H1 (cell line): ENCODE measurements around the gene NKAIN4. TPM values are rescaled to one million over a fixed set of nuclear protein-coding genes. Genes with fewer than 3 reads are reported as not detected.

Source experiments
- CTCF ChIA-PET: fragments of 300-600 bp; sonication (Branson Sonifier 250); formaldehyde crosslinking; loops from one replicate; lab custom pipeline; 2021; ENCODE audit not compliant: partially characterized antibody; lab: Charles Lee
- POLR2A ChIA-PET: fragments of 300-600 bp; sonication (Branson Sonifier 250); formaldehyde crosslinking; loops from one replicate; lab custom pipeline; 2021; ENCODE audit warnings: inconsistent platforms; ENCODE audit not compliant: partially characterized antibody; lab: Charles Lee
- DNase-seq, 2 experiments: peaks; one replicate each; pipeline versions ENCODE4 v3.0.0 to v3.0.0-alpha.2; 2010 to 2022; ENCODE audit warnings: low spot score in 2 of 2, low read depth in 1 of 2, mixed read lengths in 1 of 2
- FAIRE-seq: peaks from 2 replicates; lab custom pipeline; 2011; peaks lifted over from hg19 to GRCh38; lab: Jason Lieb, UNC
- H2AFZ ChIP-seq: 2 replicates; pipeline ENCODE4 v1.8.1; 2012; ENCODE audit warnings: low read length, inconsistent platforms
- H2AK5ac ChIP-seq: 2 replicates; pipeline ENCODE4 v1.6.1; 2013; ENCODE audit warnings: low read depth, low read length
- H2BK120ac ChIP-seq: replicated peaks from 2 replicates; pipeline ENCODE3; 2013; ENCODE audit warnings: low read depth, low read length, inconsistent platforms
- H2BK12ac ChIP-seq: 2 replicates; pipeline ENCODE4 v1.6.1; 2013; ENCODE audit warnings: low read depth, low read length
- H2BK15ac ChIP-seq: 2 replicates; pipeline ENCODE4 v1.6.1; 2013; ENCODE audit warnings: low read length
- H2BK20ac ChIP-seq: 2 replicates; pipeline ENCODE4 v1.6.1; 2013; ENCODE audit warnings: low read length
- H2BK5ac ChIP-seq: 2 replicates; pipeline ENCODE4 v1.6.1; 2013; ENCODE audit warnings: low read depth, low read length
- H3K14ac ChIP-seq: 2 replicates; pipeline ENCODE4 v1.6.1; 2013; ENCODE audit warnings: inconsistent platforms; ENCODE audit not compliant: insufficient read length
- H3K18ac ChIP-seq: 2 replicates; pipeline ENCODE4 v1.6.1; 2013; ENCODE audit warnings: low read length; ENCODE audit errors: extremely low read depth
- H3K23ac ChIP-seq: 2 replicates; pipeline ENCODE4 v1.6.1; 2013; ENCODE audit warnings: inconsistent platforms; ENCODE audit not compliant: insufficient read length
- H3K23me2 ChIP-seq: 2 replicates; pipeline ENCODE4 v1.6.1; 2013; ENCODE audit warnings: low read depth, low read length
- H3K27ac ChIP-seq: 2 replicates; pipeline ENCODE4 v1.6.1; 2011; ENCODE audit warnings: low read depth, low read length, inconsistent platforms
- H3K27me3 ChIP-seq, 4 experiments: replicated peaks in 1 of 4; 1 replicate in 1 of 4; 2 replicates in 3 of 4; pipeline versions ENCODE4 v1.6.1 to v1.8.1; 2011 to 2013; ENCODE audit warnings: low read length in 3 of 4, mild to moderate bottlenecking in 3 of 4, inconsistent platforms in 2 of 4, mixed read lengths in 2 of 4, moderate library complexity in 1 of 4; ENCODE audit not compliant: control insufficient read depth in 3 of 4, insufficient read depth in 3 of 4; ENCODE audit errors: extremely low read depth in 1 of 4
- H3K36me3 ChIP-seq, 4 experiments: 2 replicates each; pipeline versions ENCODE4 v1.6.1 to v1.8.1; 2011 to 2013; ENCODE audit warnings: mild to moderate bottlenecking in 4 of 4, low read length in 3 of 4, moderate library complexity in 2 of 4, control low read depth in 1 of 4, inconsistent platforms in 1 of 4; ENCODE audit not compliant: insufficient read depth in 4 of 4, control insufficient read depth in 2 of 4
- H3K4ac ChIP-seq: replicated peaks from 2 replicates; pipeline ENCODE3; 2013; ENCODE audit warnings: low read length, low read depth, mixed read lengths, inconsistent platforms; ENCODE audit not compliant: insufficient read length
- H3K4me1 ChIP-seq, 4 experiments: replicated peaks in 1 of 4; 1 replicate in 1 of 4; 2 replicates in 3 of 4; pipeline versions ENCODE4 v1.6.1 to v1.8.1; 2011 to 2013; ENCODE audit warnings: low read length in 3 of 4, inconsistent platforms in 2 of 4, mixed read lengths in 1 of 4; ENCODE audit not compliant: insufficient read depth in 4 of 4, control insufficient read depth in 3 of 4
- H3K4me2 ChIP-seq, 2 experiments: 2 replicates each; pipeline versions ENCODE4 v1.6.1 to v1.8.1; 2011 to 2013; ENCODE audit warnings: low read depth in 2 of 2, low read length in 2 of 2, control low read depth in 1 of 2, inconsistent platforms in 1 of 2, mild to moderate bottlenecking in 1 of 2; ENCODE audit not compliant: insufficient read depth in 1 of 2
- H3K4me3 ChIP-seq, 4 experiments: fragments of 200-600, 300-600 bp in 1 of 4; sonication (generic), shearing (Covaris generic), sonication (Bioruptor Twin) in 1 of 4; 2 replicates each; pipeline versions ENCODE4 v1.5.1 to v1.8.1; 2011 to 2016; ENCODE audit warnings: low read length in 4 of 4, low read depth in 3 of 4, control low read depth in 2 of 4, inconsistent platforms in 2 of 4, mild to moderate bottlenecking in 2 of 4, mixed read lengths in 1 of 4, moderate library complexity in 1 of 4; ENCODE audit not compliant: insufficient read depth in 2 of 4; ENCODE audit errors: extremely low read depth in 1 of 4
- H3K56ac ChIP-seq: replicated peaks from 2 replicates; pipeline ENCODE3; 2013; ENCODE audit warnings: low read depth, mild to moderate bottlenecking, mixed read lengths, low read length, inconsistent platforms; ENCODE audit not compliant: insufficient read length
- H3K79me1 ChIP-seq: 2 replicates; pipeline ENCODE4 v1.6.1; 2013; ENCODE audit warnings: low read depth, low read length, control low read depth
- H3K79me2 ChIP-seq, 2 experiments: 2 replicates each; pipeline versions ENCODE4 v1.6.1 to v1.8.1; 2012 to 2013; ENCODE audit warnings: low read length in 2 of 2, mild to moderate bottlenecking in 2 of 2, inconsistent platforms in 1 of 2; ENCODE audit not compliant: insufficient read depth in 2 of 2, control insufficient read depth in 1 of 2
- H3K9ac ChIP-seq, 4 experiments: replicated peaks in 1 of 4; 1 replicate in 1 of 4; 2 replicates in 3 of 4; pipeline versions ENCODE4 v1.6.1 to v1.8.1; 2011 to 2013; ENCODE audit warnings: low read depth in 3 of 4, low read length in 3 of 4, control low read depth in 2 of 4, mild to moderate bottlenecking in 2 of 4, moderate library complexity in 2 of 4, inconsistent platforms in 1 of 4; ENCODE audit errors: extremely low read depth in 1 of 4
- H3K9me3 ChIP-seq, 2 experiments: 2 replicates each; pipeline versions ENCODE4 v1.6.1 to v1.8.1; 2012 to 2013; ENCODE audit warnings: mild to moderate bottlenecking in 2 of 2, moderate library complexity in 2 of 2, control low read depth in 1 of 2, inconsistent platforms in 1 of 2, low read depth in 1 of 2, low read length in 1 of 2, mixed read lengths in 1 of 2; ENCODE audit not compliant: insufficient read depth in 2 of 2
- H4K20me1 ChIP-seq, 2 experiments: replicated peaks in 1 of 2; 2 replicates each; pipeline versions ENCODE3 to v1.8.1; 2011 to 2013; ENCODE audit warnings: inconsistent platforms in 2 of 2, low read length in 2 of 2, mild to moderate bottlenecking in 1 of 2; ENCODE audit not compliant: insufficient read depth in 2 of 2, control insufficient read depth in 1 of 2
- H4K5ac ChIP-seq: 2 replicates; pipeline ENCODE4 v1.6.1; 2013; ENCODE audit warnings: low read length, low read depth, mixed read lengths, inconsistent platforms; ENCODE audit not compliant: insufficient read length
- H4K8ac ChIP-seq: 2 replicates; pipeline ENCODE4 v1.8.0; 2013; ENCODE audit warnings: mild to moderate bottlenecking, moderate library complexity, low read length, inconsistent platforms; ENCODE audit not compliant: insufficient read depth; ENCODE audit errors: extremely low read depth
- H4K91ac ChIP-seq: replicated peaks from 2 replicates; pipeline ENCODE3; 2013; ENCODE audit warnings: low read length, mixed read lengths, inconsistent platforms; ENCODE audit not compliant: insufficient read length
- ATF2 ChIP-seq: IDR thresholded peaks from 2 replicates; pipeline ENCODE4 v1.6.1; 2012; ENCODE audit warnings: low read length, inconsistent platforms
- BCL11A ChIP-seq, 2 experiments: IDR thresholded peaks; one replicate each; pipeline ENCODE4 v1.6.1; 2011; ENCODE audit warnings: low read depth in 2 of 2, low read length in 2 of 2, mild to moderate bottlenecking in 2 of 2
- BRCA1 ChIP-seq: IDR thresholded peaks from 2 replicates; pipeline ENCODE4 v1.6.1; 2012; ENCODE audit warnings: low read depth, low read length, improper control_type of control experiment
- CHD1 ChIP-seq: IDR thresholded peaks from 2 replicates; pipeline ENCODE4 v1.6.1; 2012; ENCODE audit warnings: low read depth, low read length, improper control_type of control experiment
- EGR1 ChIP-seq: IDR thresholded peaks from 2 replicates; pipeline ENCODE4 v1.6.1; 2011; ENCODE audit warnings: low read depth, low read length, borderline replicate concordance
- HDAC6 ChIP-seq: IDR thresholded peaks from one replicate; pipeline ENCODE4 v1.7.1; 2012; ENCODE audit warnings: low read depth, mild to moderate bottlenecking, inconsistent platforms, low read length, moderate library complexity
- PHF8 ChIP-seq: fragments of 200-600 bp; sonication (generic); conservative IDR thresholded peaks from 2 replicates; pipeline ENCODE4 v1.7.1; 2012; ENCODE audit warnings: low read depth, mild to moderate bottlenecking, inconsistent platforms, low read length, moderate library complexity
- SAP30 ChIP-seq: fragments of 300-600 bp; sonication (generic); IDR thresholded peaks from 2 replicates; pipeline ENCODE4 v1.7.1; 2012; ENCODE audit warnings: low read length, moderate library complexity, mild to moderate bottlenecking, inconsistent platforms; ENCODE audit not compliant: insufficient read depth, insufficient replicate concordance
- TAF7 ChIP-seq: optimal IDR thresholded peaks from 2 replicates; pipeline ENCODE3; 2011; ENCODE audit warnings: low read depth, mild to moderate bottlenecking, inconsistent platforms, low read length, moderate library complexity, borderline replicate concordance
- TEAD4 ChIP-seq: IDR thresholded peaks from 2 replicates; pipeline ENCODE4 v1.6.1; 2012; ENCODE audit warnings: low read depth, low read length, inconsistent platforms, mixed read lengths
- USF2 ChIP-seq: IDR thresholded peaks from 2 replicates; pipeline ENCODE4 v1.6.1; 2011; ENCODE audit warnings: low read length, improper control_type of control experiment
- WGBS, 2 experiments: shearing (Covaris generic) in 1 of 2; methylation state at CpG; one replicate each; pipeline versions ENCODE4 v1.1.6 to v1.1.7; 2013 to 2015; ENCODE audit warnings: low lambda C conversion rate in 2 of 2, mixed read lengths in 2 of 2, inconsistent platforms in 1 of 2, low coverage in 1 of 2, missing lambda C conversion rate in 1 of 2; ENCODE audit not compliant: insufficient replicate concordance in 2 of 2, insufficient coverage in 1 of 2, insufficient read length in 1 of 2; ENCODE audit errors: extremely low coverage in 1 of 2, missing lambda C conversion rate in 1 of 2; 5-methylcytosine and 5-hydroxymethylcytosine counted together
- polyA plus RNA-seq, 7 experiments: library from polyadenylated mRNA; depleted of rRNA in 3 of 7; stranded (reverse) in 5 of 7; unstranded in 2 of 7; fragments of >200 nt in 5 of 7; fragments of 200-250 nt in 2 of 7; gene quantifications; 1 replicate in 5 of 7; 2 replicates in 1 of 7; 4 replicates in 1 of 7; pipeline versions ENCODE4 v1.2.1 to v1.2.3, GENCODE V29; 2011 to 2013; ENCODE audit warnings: missing spikeins in 2 of 7, mixed read lengths in 2 of 7
- total RNA-seq: library from RNA; stranded (reverse); fragmentation: NEBNext Ultra II Directional; extraction: Animal tissue kit (Norgen Biotek cat#: 25700); gene quantifications from 2 replicates; pipeline ENCODE4 v1.2.1, GENCODE V29; 2021

Gene NKAIN4
- total and polyA plus RNA-seq, 2 of the 8 experiments (the other 6 are each of a cell fraction or from before 2014, with no cell fraction given) = 6.9 to 17.0 TPM

- Histone ChIP-seq H3K23me2 (peaks cover 2% of the 10 kb centered on the region; the same call in 1 of the 2 replicates), H3K9me3 (no peaks in the 10 kb centered on the region), H4K91ac (no peak overlapping the region), H3K4ac (no peak overlapping the region), H3K27me3 (no peaks in the 10 kb centered on the region), H3K56ac (no peak overlapping the region), H3K18ac (no peak overlapping the region), H4K8ac (no peak overlapping the region), H3K79me2 (peaks cover 17 to 39% of the 10 kb centered on the region in 2 experiments), H3K4me2 (no peak overlapping the region), H4K5ac (no peak overlapping the region), H2BK15ac (no peak overlapping the region), H2BK20ac (no peak overlapping the region), H3K4me1 (peaks cover 0 to 5% (median 1%) of the 10 kb centered on the region in 4 experiments; a peak in 5 of 7 replicates), H4K20me1 (peaks cover 16 to 35% of the 10 kb centered on the region in 2 experiments), H3K27ac (no peak overlapping the region), H2AFZ (no peak overlapping the region), H3K9ac (no peak overlapping the region), H2BK12ac (no peak overlapping the region), H3K4me3 (no peak overlapping the region), H2BK120ac (no peak overlapping the region), H2BK5ac (no peak overlapping the region), H3K14ac (no peak overlapping the region), H2AK5ac (no peak overlapping the region), H3K79me1 (peaks cover 14% of the 10 kb centered on the region), H3K36me3 (peaks cover 6 to 27% (median 19%) of the 10 kb centered on the region in 4 experiments), H3K23ac (no peak overlapping the region)
- CTCF ChIA-PET = interaction anchor here (1.8 to 3.7 kb wide), 3 partner anchors 52 to 93 kb away, joined by 7 to 23 read pairs (median 7); partner anchors contain the start of gene YTHDF1
- POLR2A ChIA-PET = interaction anchor here (1.4 kb wide), 1 partner anchor 9 kb away, joined by 3 read pairs; no protein-coding TSS in a partner anchor
- FAIRE-seq (no peak), DNase-seq (no peak)
- TF ChIP-seq PHF8 (no peak), TEAD4 (no peak), EGR1 (no peak), ATF2 (no peak), TAF7 (no peak), SAP30 (no peak), BCL11A (IDR thresholded peaks at IDR 0.05; ENCODE audit: low read depth in 2 of 2, low read length in 2 of 2) (no peak), BRCA1 (no peak), HDAC6 (no peak), CHD1 (no peak), USF2 (no peak)
- WGBS, 2 experiments = 92% methylated on average over 14 of the region's 18 CpGs; no CpG with 5 or more reads in 1 of the 2 experiments
Measured at GRCh38 chr20:63275825-63276224, 21.6 kb upstream of the NKAIN4 start.
